Hematopoietic multipotent progenitor cell treated with erythropoietin and hydrocortisone succinate and interleukin-3 and kit ligand, for 15 days (in vitro differentiated cells): ENCODE measurements around the gene ARHGAP6.

Experiments used
- DNase-seq: peaks from one replicate; pipeline ENCODE4 v3.0.0-alpha.2; 2015; ENCODE audit warnings: low spot score

ARHGAP6 gene

DNA sequence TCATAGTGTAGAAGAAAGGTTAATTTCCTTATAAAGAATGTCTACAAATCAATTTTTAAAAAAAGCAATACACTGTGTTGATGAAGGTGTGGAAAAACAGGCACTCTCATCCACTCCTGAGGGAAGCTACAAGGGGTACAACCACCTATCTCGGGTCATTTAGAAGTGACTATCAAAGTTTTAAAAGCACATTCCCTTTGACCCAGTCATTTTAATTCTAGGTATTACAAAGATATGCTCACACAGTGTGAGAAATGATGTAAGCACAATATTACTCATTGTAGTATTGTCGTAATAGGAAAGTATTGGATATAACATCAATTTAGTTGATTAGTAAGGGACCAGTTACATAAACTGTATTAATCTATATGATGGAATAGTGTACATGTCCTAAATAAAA lies 562.0 kb downstream of the ARHGAP6 start:
- no peak for DNase-seq

DNA sequence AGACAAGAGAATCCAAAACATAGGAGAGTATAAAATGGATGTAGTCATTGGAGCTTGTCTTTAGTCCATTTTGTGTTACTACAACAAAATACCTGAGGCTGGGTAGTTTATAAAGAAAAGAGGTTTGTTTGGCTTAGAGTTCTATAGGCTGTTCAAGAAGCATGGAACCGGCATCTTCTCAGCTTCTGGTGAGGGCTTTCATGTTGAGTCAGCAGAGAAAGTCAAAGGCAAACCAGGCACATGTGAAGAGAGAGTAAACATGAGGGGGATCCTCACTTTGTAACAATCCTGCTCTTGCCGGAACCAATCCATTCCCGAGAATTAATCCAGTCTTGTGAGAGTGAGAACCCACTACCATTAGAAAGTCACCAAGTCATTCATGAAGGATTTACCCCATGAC lies 562.7 kb downstream of the ARHGAP6 start:
- DNase-seq, result no peak

DNA sequence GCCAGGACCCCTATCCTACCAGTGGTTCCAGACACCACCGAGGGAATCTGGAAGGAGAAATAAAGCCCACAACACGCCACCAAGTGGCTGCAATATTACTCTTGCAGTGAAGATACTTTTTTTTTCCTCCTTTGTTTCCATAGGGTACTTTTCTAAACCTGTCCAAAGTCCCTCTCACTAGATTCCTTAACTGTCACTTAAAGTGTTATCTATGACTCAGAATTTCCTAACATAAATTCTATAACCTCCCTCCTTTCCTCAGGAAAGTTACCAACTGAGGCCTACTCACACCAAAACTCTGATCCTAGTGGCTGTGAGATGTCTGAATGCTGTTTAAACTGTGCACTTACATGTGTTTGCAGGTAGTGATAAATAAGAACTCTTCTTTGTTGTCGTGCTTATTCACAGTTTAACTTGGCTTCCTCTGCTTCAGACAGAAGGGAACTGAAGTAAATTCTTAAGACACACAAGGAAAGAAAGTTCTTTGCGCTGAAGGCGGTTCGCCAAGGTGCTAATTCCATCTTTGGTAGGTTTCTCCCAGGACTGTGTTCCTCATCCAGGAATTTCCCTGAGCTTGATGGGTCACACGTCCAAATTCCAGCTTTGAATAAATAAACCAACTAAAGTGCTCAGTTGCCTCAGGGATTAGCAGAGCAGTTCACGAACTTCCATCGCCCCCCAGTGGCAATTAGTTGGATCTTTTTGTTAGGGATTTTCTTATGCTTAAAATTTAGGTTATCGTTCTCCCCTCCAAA lies 565.3 kb downstream of the ARHGAP6 start:
- DNase-seq, result no peak

DNA sequence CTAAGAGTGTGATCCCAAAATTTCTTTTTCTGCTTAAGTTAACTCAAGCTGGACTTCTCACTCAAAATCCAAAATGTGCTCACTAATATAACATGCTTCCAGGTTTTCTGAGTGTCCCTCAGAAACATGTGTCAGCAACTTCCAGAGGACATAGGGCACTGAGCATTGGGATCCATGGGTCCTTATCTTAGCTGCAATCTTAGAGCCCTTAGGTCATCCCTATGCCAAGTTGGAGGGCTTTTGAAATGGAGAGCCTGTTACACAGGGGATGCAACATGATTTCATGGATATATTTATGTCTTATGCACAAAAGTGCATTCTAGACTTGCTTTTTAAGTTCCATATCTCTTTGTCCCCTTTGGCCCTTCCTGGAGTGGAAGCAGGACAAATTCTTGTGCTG lies 566.3 kb downstream of the ARHGAP6 start:
- no peak for DNase-seq

DNA sequence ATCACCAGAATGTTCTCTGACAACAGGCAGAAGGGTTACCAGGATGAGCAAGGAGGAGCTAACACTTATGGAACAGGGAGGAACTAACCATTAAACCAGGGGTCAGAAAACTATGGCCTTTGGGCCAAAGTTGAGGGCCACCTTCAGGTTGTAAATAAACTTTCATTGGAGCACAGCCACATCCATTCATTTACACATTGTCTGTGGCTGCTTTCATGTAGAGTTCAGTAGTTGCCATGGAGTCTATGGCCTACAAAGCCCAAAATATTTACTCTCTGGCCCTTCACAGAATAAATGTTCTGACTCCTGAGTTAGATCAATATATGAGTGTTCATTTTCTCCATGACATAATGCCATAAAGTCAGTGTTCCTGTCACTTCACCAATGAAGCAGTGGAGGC lies 567.8 kb downstream of the ARHGAP6 start:
- DNase-seq, result no peak

DNA sequence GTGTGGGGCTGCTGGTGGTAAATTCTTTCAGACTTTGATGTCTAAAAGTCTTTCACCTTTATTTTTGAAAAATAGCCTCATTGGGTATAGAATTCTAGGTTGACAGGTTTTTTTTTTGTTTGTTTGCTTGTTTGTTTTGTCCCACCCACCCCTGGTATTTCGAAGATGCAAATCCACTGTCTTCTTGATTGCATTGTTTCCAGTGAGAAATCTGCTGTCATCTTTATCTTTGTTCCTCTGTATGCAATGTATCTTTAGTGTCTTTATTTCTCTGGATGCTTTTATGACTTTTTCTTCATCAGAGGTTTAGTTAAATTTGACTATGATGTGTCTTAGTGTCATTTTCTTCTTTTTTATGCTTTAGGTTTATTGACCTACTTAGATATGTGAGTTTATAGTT lies 575.9 kb downstream of the ARHGAP6 start:
- DNase-seq, result no peak
